ENCODE results near the gene SMIM24.

Gene SMIM24

DNA sequence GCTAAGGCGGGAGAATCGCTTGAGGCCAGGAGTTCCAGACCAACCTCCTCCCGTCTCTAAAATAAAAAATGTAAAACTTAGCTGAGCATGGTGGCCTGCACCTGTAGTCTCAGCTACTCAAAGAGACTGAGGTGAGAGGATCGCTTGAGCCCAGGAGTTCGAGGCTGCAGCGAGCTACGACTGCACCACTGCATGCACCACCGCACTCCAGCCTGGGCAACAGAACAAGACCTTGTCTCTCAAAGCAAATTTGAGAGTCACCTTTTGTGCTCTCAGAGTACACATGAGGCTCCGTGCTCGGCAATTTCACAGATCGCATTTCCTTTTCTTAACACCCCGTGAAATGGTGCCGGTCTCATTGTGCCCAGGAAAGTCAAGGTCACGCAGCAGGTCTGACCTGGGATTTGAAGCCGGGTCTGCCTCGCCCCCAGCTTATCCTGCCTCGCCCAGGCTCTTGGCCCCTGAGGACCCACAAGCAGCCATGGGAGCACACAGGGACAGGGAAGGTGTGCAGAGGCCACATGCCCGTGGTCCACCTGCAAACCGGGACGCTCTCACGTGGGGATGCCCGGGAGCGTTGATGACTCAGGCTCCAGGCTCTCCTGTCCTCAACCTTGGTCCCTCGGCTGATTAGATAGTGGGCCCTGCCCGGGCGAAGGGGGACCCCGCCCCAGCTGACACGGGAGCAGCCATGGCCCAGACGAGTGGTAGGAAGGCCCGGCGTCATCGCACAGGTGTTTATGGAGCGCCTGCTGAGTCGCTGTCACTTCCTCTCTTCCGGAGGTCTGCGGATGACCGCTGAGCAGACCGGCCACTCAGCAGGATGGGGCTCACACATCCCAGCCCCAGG lies 1.1 kb upstream of the SMIM24 start:
- no peak overlapping the region for H3K4me3 ChIP-seq
- DNase-seq (ENCODE audit: low spot score): no peak
- TF ChIP-seq CTCF (IDR thresholded peaks at IDR 0.05): no peak
- H3K27ac ChIP-seq: no peak overlapping the region

- Histone ChIP-seq H3K27ac (no peak overlapping the region), H3K4me3 (no peak overlapping the region)
- TF ChIP-seq CTCF (IDR thresholded peaks at IDR 0.05): no peak
- DNase-seq (ENCODE audit: low spot score): no peak
These were observed 500 bp downstream of the SMIM24 start for GRCh38 chr19:3479834-3480215.

DNA sequence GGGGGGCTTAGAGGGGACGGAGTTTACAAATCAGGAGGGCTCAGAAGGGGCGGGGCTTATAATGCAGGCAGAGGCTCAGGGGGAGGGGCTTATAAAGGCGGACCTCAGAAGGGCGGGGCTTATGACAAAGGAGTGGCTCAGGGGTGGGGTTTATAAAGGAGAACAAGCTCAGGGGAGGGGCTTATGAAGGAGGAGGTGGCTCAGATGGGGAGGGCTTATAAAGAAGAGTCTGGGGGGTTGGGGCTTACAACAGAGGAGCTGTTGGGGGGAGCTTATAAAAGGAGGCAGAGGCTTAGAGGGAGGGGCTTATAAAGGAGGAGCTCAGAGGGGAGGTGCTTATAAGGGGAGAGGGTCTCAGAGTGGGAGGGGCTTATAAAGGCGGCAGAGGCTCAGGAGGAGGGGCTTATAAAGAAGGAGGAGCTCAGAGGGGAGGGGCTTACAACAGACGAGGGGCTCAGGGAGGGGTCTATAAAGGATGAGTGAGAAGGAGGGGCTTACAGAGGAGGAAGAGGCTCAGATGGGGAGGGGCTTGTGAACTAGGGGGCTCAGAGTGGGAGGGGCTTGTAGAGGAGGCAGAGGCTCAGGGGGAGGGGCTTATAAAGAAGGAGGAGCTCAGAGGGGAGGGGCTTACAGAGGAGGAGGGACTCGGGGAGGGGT lies 1.0 kb downstream of the SMIM24 start:
- TF ChIP-seq CTCF (IDR thresholded peaks at IDR 0.05): no peak
- Histone ChIP-seq H3K27ac (no peak overlapping the region), H3K4me3 (no peak overlapping the region)
- no peak for DNase-seq (ENCODE audit: low spot score)

DNA sequence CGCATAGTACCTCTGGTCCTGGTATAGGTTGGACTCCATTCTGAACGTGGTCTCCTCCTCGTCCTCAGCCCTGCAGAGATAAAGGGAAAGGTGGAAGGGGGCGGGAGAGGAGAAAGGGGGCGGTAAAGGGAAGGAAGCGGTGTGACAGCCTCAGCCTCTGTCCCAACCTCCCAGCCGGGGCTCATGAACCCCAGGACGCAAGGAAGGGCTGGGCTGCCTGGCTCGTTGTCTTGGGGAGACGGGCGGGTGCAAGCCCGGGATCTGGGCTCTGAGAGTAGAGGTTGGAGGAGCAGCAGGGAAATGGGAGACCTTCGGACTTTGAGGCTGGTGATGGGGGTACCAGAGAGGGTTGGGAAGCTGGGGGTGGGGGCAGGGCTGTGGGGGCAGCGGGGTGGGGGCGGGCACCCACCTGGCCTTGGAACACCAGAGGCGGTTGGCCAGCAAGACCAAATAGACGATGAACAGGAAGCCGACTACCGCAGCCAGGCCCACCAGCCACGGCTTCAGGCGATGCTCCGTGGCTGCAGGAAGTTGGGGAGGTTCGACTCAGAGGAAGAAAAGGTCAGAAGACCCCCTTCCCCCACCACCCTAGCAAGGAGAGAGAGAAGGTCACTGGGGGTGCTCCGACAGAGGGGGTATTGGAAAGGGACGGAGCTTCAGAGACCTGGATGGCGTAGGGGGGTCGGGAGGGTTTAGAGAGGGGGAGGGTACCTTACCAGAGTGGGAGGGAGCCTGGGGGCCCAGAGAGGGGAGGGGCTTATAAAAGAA lies 1.7 kb downstream of the SMIM24 start:
- TF ChIP-seq CTCF (IDR thresholded peaks at IDR 0.05): no peak
- Histone ChIP-seq H3K4me3 (no peak overlapping the region), H3K27ac (no peak overlapping the region)
- DNase-seq (ENCODE audit: low spot score): no peak

- DNase-seq (ENCODE audit: low spot score): no peak
- Histone ChIP-seq H3K4me3 (no peak overlapping the region), H3K27ac (no peak overlapping the region)
- no peak for TF ChIP-seq CTCF (IDR thresholded peaks at IDR 0.05)
These were observed 2.4 kb downstream of the SMIM24 start for GRCh38 chr19:3477951-3478350.

DNA sequence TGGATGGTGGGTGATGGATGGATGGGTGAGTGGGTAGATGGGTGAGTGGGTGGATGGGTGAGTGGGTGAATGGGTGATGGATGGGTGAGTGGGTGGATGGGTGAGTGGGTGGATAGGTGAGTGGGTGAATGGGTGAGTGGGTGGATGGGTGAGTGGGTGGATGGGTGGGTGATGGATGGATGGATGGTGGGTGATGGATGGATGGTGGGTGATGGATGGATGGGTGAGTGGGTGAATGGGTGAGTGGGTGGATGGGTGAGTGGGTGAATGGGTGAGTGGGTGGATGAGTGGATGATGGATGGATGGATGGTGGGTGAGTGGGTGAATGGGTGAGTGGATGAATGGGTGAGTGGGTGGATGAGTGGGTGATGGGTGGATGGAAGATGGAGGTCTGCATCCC lies 2.8 kb downstream of the SMIM24 start:
- H3K27ac ChIP-seq: no peak overlapping the region
- DNase-seq (ENCODE audit: low spot score): no peak
- H3K4me3 ChIP-seq: no peak overlapping the region
- TF ChIP-seq CTCF (IDR thresholded peaks at IDR 0.05): no peak
